ENCODE measurements around the gene FSD2.
A peak's percentile ranks its signal among the peaks of the same experiment; 100 is the strongest.

The FSD2 gene

DNA sequence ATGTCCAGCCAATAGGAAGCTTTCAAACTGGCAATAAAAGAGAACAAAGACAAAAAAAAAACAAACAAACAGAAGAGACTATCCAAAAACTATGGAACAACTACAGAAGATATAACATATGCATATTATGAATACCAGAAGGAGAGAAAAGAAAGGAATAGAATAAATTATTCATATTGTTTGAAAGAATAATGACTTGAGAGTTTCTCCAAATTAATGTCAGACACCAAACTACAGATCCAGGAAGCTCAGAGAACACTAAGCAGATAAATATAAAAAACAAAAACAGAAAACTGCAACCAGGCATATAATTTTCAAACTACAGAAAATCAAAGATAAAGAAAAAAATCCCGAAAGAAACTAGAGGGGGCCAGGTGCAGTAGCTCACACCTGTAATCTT, 62.1 kb downstream of the FSD2 start:
- Histone ChIP-seq H3K36me3 (ENCODE audit: control insufficient read depth, insufficient read depth, low read length) (no peaks in the 10 kb centered on the region), H3K27ac (ENCODE audit: low read depth, low read length) (no peak overlapping the region), H3K4me1 (ENCODE audit: control insufficient read depth, insufficient read depth, low read length) (no peaks in the 10 kb centered on the region), H3K4me3 (ENCODE audit: low read length) (no peak overlapping the region), H3K27me3 (ENCODE audit: control insufficient read depth, insufficient read depth, low read length) (no peaks in the 10 kb centered on the region), H3K9ac (ENCODE audit: low read length) (no peak overlapping the region)

DNA sequence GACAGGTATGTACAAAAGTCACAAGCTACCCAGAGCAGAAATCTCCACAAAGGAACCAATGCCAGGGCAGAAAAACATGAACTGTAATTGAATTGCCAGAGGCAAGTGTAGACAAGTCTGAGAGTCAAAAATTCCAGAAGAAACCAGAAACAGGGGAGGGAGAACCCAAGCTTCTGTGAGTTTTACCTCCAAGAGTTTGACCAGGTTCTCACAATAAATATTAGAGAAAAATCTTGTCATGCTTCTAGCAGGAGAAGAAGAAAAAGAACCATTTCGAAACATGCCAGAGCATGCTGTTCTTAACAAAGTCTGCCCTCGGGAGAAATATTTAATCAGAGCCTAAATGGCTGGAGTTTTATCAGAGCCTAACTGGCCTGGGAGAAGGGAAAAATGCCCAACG, 63.7 kb downstream of the FSD2 start:
- no peaks in the 10 kb centered on the region for H3K36me3 ChIP-seq (ENCODE audit: control insufficient read depth, insufficient read depth, low read length)
- H3K4me1 ChIP-seq (ENCODE audit: control insufficient read depth, insufficient read depth, low read length): no peaks in the 10 kb centered on the region
- no peaks in the 10 kb centered on the region for H3K27me3 ChIP-seq (ENCODE audit: control insufficient read depth, insufficient read depth, low read length)
- no peak overlapping the region for H3K27ac ChIP-seq (ENCODE audit: low read depth, low read length)
- H3K9ac ChIP-seq (ENCODE audit: low read length): no peak overlapping the region
- H3K4me3 ChIP-seq (ENCODE audit: low read length): no peak overlapping the region

DNA sequence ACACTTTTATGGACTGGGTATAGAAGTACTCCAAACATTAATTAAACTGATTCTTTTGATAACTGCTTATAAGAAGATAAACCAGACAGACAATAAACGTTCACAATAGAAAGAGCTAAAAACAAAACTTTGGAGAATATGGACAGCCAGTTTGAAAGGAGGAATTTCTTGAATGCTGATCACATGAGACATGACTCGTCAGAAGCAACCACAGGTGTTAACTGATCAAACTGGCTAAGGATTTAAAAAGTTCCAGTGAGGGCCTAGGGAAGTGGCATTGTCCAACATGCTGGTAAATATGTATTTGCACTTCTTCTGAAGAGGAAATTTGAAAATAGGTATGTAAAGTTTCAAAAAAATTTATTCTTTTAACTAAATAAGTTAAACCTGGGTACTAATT, 66.8 kb downstream of the FSD2 start:
- H3K27ac ChIP-seq (ENCODE audit: low read depth, low read length): no peak overlapping the region
- no peaks in the 10 kb centered on the region for H3K27me3 ChIP-seq (ENCODE audit: control insufficient read depth, insufficient read depth, low read length)
- H3K4me1 ChIP-seq (ENCODE audit: control insufficient read depth, insufficient read depth, low read length): no peaks in the 10 kb centered on the region
- H3K4me3 ChIP-seq (ENCODE audit: low read length): no peak overlapping the region
- no peaks in the 10 kb centered on the region for H3K36me3 ChIP-seq (ENCODE audit: control insufficient read depth, insufficient read depth, low read length)
- no peak overlapping the region for H3K9ac ChIP-seq (ENCODE audit: low read length)

DNA sequence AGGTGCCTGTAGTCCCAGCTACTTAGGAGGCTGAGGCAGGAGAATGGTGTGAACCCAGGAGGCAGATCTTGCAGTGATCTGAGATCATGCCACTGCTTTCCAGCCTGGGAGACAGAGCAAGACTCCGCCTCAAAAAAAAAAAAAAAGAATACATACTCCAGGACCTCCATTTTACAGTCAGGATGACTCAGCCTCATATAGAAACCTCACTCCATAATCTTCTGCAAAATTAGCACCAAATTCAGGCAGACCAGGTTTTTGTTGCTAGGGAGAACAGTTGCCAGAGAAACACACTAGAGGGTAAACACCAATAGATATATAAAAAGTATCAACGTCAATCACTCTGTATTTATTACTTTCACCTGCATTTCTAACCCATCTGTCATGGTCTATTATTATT, 67.9 kb downstream of the FSD2 start:
- H3K36me3 ChIP-seq (ENCODE audit: control insufficient read depth, insufficient read depth, low read length): no peaks in the 10 kb centered on the region
- no peak overlapping the region for H3K27ac ChIP-seq (ENCODE audit: low read depth, low read length)
- no peak overlapping the region for H3K4me3 ChIP-seq (ENCODE audit: low read length)
- no peak overlapping the region for H3K9ac ChIP-seq (ENCODE audit: low read length)
- no peaks in the 10 kb centered on the region for H3K4me1 ChIP-seq (ENCODE audit: control insufficient read depth, insufficient read depth, low read length)
- no peaks in the 10 kb centered on the region for H3K27me3 ChIP-seq (ENCODE audit: control insufficient read depth, insufficient read depth, low read length)

DNA sequence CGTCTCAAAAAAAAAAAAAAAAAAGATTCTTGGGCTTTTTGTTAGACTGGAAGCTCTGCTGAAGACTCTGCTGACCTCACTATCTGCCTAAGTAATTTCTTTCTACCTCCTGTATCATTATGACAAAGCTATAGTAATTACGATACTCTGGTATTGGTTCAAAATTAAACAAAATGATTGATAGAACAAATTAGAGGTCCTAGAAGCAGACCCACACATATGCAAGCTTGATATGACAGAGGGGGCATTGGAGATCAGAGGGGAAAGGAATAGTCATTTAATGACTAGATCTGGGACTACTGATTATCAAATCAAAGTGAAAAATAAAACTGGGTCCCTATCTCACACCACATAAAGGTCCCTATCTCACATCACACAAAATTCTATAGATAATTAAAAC, 74.3 kb downstream of the FSD2 start:
- Histone ChIP-seq H3K4me1 (ENCODE audit: control insufficient read depth, insufficient read depth, low read length) (no peaks in the 10 kb centered on the region), H3K36me3 (ENCODE audit: control insufficient read depth, insufficient read depth, low read length) (no peaks in the 10 kb centered on the region), H3K27ac (ENCODE audit: low read depth, low read length) (no peak overlapping the region), H3K9ac (ENCODE audit: low read length) (no peak overlapping the region), H3K4me3 (ENCODE audit: low read length) (no peak overlapping the region), H3K27me3 (ENCODE audit: control insufficient read depth, insufficient read depth, low read length) (no peaks in the 10 kb centered on the region)

DNA sequence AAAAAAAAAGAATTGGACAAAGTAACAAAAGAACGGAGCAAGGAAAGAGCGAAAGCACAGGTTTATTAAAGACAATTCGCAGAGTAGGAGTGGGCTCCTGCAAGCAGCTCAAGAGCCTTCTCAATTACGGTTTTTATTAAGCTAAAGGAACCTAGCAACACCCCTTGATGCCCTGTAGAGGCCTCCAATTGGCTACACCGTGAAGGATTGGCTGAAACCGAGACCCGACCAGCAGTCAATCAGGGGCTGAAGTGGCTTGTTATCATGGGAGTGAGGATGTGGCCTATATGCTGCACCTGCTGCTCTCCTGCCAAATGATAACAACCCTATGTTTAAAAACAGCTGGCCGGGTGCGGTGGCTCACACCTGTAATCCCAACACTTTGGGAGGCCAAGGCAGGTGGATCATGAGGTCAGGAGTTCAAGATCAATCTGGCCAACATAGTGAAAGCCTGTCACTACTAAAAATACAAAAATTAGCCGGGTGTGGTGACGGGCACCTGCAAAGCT, 75.8 kb downstream of the FSD2 start:
- no peaks in the 10 kb centered on the region for H3K27me3 ChIP-seq (ENCODE audit: control insufficient read depth, insufficient read depth, low read length)
- H3K4me3 ChIP-seq (ENCODE audit: low read length): no peak overlapping the region
- H3K27ac ChIP-seq (ENCODE audit: low read depth, low read length): no peak overlapping the region
- H3K9ac ChIP-seq (ENCODE audit: low read length): no peak overlapping the region
- no peaks in the 10 kb centered on the region for H3K4me1 ChIP-seq (ENCODE audit: control insufficient read depth, insufficient read depth, low read length)
- no peaks in the 10 kb centered on the region for H3K36me3 ChIP-seq (ENCODE audit: control insufficient read depth, insufficient read depth, low read length)

DNA sequence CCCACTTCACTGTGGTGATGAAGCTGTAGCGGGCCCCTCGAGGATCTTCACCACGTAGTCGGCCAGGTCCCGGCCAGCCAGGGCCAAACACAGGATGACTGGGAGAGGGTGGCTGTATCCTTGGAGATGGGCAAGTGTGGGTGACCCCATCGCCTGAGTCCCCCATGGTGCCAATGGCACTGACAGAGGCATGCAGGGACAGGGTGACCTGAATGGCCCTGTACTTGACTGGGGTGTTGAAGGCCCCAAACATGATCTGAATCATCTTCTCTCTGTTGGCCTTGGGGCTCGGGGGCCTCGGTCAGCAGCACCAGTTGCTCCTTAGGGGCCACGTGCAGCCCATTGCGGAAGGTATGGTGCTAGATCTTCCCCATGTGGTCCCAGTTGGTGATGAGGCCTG, 79.1 kb downstream of the FSD2 start:
- Histone ChIP-seq H3K9ac (ENCODE audit: low read length) (no peak overlapping the region), H3K4me1 (ENCODE audit: control insufficient read depth, insufficient read depth, low read length) (no peaks in the 10 kb centered on the region), H3K36me3 (ENCODE audit: control insufficient read depth, insufficient read depth, low read length) (no peaks in the 10 kb centered on the region), H3K27ac (ENCODE audit: low read depth, low read length) (no peak overlapping the region), H3K27me3 (ENCODE audit: control insufficient read depth, insufficient read depth, low read length) (no peaks in the 10 kb centered on the region), H3K4me3 (ENCODE audit: low read length) (no peak overlapping the region)

DNA sequence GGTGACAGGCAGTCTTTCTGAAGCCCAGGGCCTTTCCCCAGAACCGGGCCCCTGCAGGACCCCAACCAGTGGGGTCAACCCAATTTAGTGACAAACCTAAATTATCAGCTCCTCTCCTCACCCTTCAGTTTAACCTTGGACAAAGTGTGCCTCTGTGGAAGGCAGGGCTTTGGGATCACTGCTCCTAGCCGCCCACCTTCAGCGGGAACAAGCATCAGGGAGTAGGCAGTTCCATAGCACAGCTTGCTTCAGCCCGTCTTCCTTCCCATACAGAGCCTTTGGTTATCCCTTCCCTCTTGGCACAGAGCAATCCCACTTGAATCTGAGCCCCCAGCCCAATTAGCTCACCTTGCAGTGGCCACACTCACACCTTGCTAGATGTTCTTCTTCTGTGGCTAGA, 90.9 kb downstream of the FSD2 start:
- Histone ChIP-seq H3K27me3 (ENCODE audit: control insufficient read depth, insufficient read depth, low read length) (peaks cover 2% of the 10 kb centered on the region), H3K4me3 (ENCODE audit: low read length) (no peak overlapping the region), H3K4me1 (ENCODE audit: control insufficient read depth, insufficient read depth, low read length) (no peaks in the 10 kb centered on the region), H3K27ac (ENCODE audit: low read depth, low read length) (no peak overlapping the region), H3K36me3 (ENCODE audit: control insufficient read depth, insufficient read depth, low read length) (no peaks in the 10 kb centered on the region), H3K9ac (ENCODE audit: low read length) (no peak overlapping the region)

DNA sequence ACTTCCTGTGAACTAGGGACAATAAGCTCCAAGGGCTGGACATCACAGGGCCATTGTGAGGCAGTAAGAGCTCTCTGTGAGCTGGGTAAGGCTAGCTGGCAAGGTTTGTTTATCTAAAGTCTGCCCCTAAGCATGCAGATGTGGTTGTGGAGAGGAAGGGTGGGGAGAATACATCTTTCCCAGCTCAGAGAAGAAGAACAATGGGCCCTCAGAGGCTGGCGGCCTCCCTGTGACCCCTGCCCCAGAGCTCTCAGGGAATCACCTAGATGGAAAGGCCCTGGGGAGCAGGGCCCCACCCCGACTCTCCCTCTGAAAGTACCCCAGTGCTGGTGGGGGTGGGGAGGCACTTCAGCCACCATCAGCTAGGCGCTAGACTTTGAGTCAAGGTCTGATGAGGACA, 91.9 kb downstream of the FSD2 start:
- no peak overlapping the region for H3K4me3 ChIP-seq (ENCODE audit: low read length)
- no peak overlapping the region for H3K27ac ChIP-seq (ENCODE audit: low read depth, low read length)
- no peak overlapping the region for H3K9ac ChIP-seq (ENCODE audit: low read length)
- H3K36me3 ChIP-seq (ENCODE audit: control insufficient read depth, insufficient read depth, low read length): no peaks in the 10 kb centered on the region
- peaks cover 2% of the 10 kb centered on the region for H3K27me3 ChIP-seq (ENCODE audit: control insufficient read depth, insufficient read depth, low read length)
- no peaks in the 10 kb centered on the region for H3K4me1 ChIP-seq (ENCODE audit: control insufficient read depth, insufficient read depth, low read length)

DNA sequence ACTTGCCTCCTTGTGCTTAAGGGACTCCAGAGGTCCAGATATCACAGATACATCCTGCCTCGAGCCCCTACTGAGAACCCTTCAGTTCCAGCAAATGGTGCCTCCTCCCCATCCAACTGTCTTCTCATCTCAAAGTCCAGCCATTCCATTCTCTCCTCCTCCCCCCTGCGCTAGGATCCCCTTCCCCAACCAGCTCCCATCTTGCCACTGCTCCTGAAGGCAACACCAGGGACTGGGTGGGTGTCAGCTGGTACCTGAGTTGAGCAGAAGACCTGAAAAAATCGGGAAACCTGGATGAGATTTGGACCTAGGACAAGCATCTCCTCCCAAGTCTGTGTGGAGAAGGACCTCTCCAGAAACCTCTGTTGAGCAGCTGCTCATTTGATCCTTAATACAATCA, 93.8 kb downstream of the FSD2 start:
- H3K27ac ChIP-seq (ENCODE audit: low read depth, low read length): no peak overlapping the region
- peaks cover 2% of the 10 kb centered on the region for H3K27me3 ChIP-seq (ENCODE audit: control insufficient read depth, insufficient read depth, low read length)
- no peak overlapping the region for H3K9ac ChIP-seq (ENCODE audit: low read length)
- H3K4me1 ChIP-seq (ENCODE audit: control insufficient read depth, insufficient read depth, low read length): no peaks in the 10 kb centered on the region
- H3K36me3 ChIP-seq (ENCODE audit: control insufficient read depth, insufficient read depth, low read length): no peaks in the 10 kb centered on the region
- H3K4me3 ChIP-seq (ENCODE audit: low read length): no peak overlapping the region

DNA sequence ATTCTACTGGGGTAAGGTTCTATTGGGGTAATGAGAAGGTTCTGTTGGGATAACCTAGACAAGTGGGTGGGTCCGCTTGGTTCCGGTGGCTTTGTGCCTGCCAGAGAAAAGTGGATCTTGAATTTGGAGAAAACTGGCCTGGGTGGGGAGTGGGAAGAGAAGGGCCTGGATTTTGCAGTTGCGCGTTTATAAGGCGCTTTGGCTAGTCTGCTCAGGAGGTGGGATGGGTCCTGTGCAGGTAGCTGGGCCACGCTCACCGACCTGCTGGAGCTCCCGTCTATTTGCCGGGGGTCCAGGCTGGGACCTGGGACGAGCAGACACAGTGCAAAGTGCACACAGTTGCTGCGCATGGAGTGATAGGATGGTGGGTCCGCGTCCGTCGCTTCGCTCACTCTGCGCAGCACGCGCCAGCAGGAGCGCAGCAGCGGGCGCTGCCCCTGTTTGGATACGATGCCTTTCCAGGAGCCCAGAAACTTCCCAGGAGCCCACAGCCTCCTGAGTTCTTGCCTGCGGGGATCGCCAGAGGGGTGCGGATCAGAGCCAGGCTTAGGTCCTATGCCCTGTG, 94.9 kb downstream of the FSD2 start:
- Histone ChIP-seq H3K27ac (ENCODE audit: low read depth, low read length) (no peak overlapping the region), H3K36me3 (ENCODE audit: control insufficient read depth, insufficient read depth, low read length) (no peaks in the 10 kb centered on the region), H3K4me3 (ENCODE audit: low read length) (no peak overlapping the region), H3K9ac (ENCODE audit: low read length) (no peak overlapping the region), H3K4me1 (ENCODE audit: control insufficient read depth, insufficient read depth, low read length) (no peaks in the 10 kb centered on the region), H3K27me3 (ENCODE audit: control insufficient read depth, insufficient read depth, low read length) (peaks cover 2% of the 10 kb centered on the region)

DNA sequence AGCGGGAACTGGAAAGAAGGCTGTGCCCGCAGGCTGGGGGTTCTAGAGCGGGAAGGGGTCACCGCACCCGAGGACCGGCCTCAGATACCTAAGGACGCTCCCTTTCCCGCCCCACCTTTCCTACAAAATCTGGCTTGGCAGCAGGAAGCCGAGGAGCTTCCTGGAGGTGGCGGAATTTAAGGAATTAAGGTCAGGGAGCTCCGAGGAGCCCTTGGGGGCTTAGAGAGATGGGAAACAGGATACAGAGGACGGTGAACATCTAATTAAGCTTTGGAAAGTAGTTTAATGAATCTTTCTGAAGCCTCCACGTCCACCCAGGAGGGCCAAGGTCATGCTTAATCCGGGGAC, 95.7 kb downstream of the FSD2 start:
- Histone ChIP-seq H3K9ac (ENCODE audit: low read length) (no peak overlapping the region), H3K36me3 (ENCODE audit: control insufficient read depth, insufficient read depth, low read length) (no peaks in the 10 kb centered on the region), H3K27me3 (ENCODE audit: control insufficient read depth, insufficient read depth, low read length) (peaks cover 2% of the 10 kb centered on the region), H3K4me1 (ENCODE audit: control insufficient read depth, insufficient read depth, low read length) (no peaks in the 10 kb centered on the region), H3K4me3 (ENCODE audit: low read length) (peak overlapping the region; percentile 73), H3K27ac (ENCODE audit: low read depth, low read length) (no peak overlapping the region)

DNA sequence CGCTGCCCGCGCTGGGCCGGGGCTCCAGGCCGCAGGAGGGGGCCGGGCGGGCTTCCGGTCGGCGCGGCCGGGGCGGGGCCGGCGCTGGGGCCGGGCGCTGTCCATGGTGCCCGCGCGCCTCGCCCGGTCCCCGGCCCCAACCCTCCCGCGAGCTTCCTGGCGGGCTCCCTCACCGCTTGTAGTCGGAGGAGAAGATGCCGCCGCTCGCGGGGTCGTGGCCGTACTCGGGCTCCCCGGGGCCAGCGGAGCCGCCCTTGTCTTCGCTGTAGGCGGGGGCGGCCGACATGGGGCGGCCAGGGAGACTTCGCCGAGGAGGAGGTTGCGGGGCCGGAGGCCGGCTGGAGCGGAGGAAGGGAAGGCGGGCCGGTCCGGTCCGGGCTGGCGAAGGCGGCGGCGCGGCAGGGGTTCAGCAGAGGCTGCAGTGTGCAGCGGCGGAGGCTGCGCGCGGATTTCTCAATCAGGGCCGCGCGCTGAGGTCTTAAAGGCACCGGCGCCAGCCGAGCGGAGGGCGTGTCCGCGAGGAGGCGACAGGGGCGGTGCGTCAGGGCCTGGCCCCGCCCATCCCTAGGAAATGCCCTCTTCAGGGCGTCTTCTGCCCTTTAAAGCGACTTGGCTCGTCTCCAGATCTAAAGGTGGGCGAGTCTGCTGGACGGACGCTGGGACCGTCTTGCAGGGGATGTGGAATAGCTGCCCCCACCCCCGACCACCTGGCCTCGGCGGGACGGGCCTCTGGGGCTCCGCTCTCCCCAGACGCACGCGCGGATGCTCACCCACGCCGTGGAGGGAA, 96.3 kb downstream of the FSD2 start, which contains the start of gene AP3B2:
Gene AP3B2, minus strand, starts transcription at position 455 of the 787 bp plus-strand sequence. Its CDS starts 169 bp downstream, at position 286.
- H3K4me3 ChIP-seq (ENCODE audit: low read length): peak within 1 kb of the TSS; percentile 73
- no peaks in the 10 kb centered on the region for H3K4me1 ChIP-seq (ENCODE audit: control insufficient read depth, insufficient read depth, low read length)
- H3K27ac ChIP-seq (ENCODE audit: low read depth, low read length): no peak within 1 kb of the TSS
- H3K9ac ChIP-seq (ENCODE audit: low read length): no peak within 1 kb of the TSS
- H3K27me3 ChIP-seq (ENCODE audit: control insufficient read depth, insufficient read depth, low read length): no peaks in the 10 kb centered on the region
- H3K36me3 ChIP-seq (ENCODE audit: control insufficient read depth, insufficient read depth, low read length): no peaks in the 10 kb centered on the region

Measured in rectal smooth muscle tissue (tissue), 1 donor.